GM21515 (cell line): ENCODE data around the gene MYORG.
"Not testable (repeated sequence)": the region's sequence is repeated elsewhere in the genome, so short reads cannot be mapped to it uniquely, and the experiment has no call there.

Experiments
- ATAC-seq: cut with Tn5 transposase; IDR thresholded peaks from one replicate; pipeline ENCODE4 v1.9.1; 2021; ENCODE audit not compliant: unreplicated experiment

The MYORG gene

GRCh38 chr9:34370335-34370969 is 6.2 kb downstream of the MYORG start:
- no peak for ATAC-seq

DNA sequence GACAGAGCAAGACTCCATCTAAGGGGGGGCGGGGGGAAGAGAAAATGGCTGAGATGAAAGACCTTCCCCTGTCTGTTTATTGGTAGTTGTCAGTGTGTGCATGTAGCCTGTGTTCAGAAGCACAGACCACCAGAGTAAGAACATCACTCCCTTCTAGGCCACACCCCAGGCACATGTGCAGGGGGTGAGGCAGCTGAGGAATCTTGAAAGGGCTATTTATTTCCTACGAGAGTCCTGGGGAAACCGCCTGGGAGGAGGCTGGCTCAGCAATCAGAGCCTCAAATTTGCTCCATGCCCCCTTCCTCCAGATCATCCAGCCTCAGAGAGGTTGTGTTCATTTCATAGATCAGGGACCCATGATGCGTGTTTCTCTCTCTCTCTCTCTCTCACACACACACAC is 7.1 kb downstream of the MYORG start:
- ATAC-seq: no peak

DNA sequence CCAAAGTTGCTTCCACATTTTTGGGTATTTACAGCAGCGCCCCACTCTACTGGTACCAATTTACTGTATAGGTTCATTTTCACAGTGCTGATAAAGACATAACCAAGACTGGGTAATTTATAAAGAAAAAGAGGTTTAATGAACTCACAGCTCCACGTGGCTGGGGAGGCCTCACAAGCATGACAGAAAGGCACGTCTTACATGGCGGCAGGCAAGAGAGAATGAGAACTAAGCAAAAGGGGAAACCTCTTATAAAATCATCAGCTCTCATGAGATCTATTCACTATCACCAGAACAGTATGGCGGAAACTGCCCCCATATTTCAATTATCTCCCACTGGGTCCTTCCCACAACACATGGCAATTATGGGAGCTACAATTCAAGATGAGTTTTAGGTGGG is 7.9 kb downstream of the MYORG start:
- not testable (repeated sequence) for ATAC-seq

- not testable (repeated sequence) for ATAC-seq
Measured at GRCh38 chr9:34367751-34368410, 8.8 kb downstream of the MYORG start.

- ATAC-seq: no peak
Measured at GRCh38 chr9:34366365-34366764, 10.3 kb downstream of the MYORG start.

GRCh38 chr9:34365282-34365681 is 11.4 kb downstream of the MYORG start:
- ATAC-seq: no peak

DNA sequence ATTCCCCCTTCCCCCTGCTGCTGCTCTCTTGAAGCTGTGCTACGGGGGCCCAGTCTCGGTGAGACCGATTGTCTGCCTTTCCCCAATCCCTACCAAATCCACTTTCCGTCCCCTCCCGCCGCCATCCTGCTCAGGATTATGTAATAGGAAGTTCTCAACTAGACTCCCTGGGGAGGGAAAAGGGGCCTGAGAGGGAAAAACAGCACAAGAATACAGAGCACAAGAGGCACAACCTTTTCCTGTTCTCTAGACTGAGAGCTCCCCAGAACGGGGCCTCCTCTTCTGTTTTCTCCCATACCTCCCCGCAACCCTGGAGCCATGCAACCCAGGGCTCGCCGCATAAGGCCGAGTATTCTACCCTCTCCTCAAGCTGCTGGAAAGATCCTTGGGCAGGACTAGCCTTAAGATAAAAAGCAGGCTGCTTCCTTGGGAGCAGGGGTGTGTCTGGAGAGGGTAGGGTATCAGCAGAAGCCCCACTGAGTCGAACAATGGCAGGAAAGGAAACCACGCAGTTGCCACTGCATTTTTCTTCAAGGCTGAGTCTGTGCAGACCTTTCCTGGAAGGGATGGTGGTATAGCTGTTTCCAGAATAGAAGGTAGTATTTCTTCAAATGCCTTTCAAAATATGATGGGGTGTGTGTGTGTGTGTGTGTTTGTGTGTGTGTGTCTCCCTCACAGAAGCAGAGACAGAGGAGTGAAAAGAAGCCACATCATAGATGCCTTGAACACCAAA is 12.9 kb downstream of the MYORG start:
- no peak for ATAC-seq

GRCh38 chr9:34362614-34363214 is 14.0 kb downstream of the MYORG start:
- no peak for ATAC-seq

- not testable (repeated sequence) for ATAC-seq
Measured at GRCh38 chr9:34352957-34353356, 23.7 kb downstream of the MYORG start.

- ATAC-seq: not testable (repeated sequence)
Measured at GRCh38 chr9:34352122-34352652, 24.5 kb downstream of the MYORG start.

DNA sequence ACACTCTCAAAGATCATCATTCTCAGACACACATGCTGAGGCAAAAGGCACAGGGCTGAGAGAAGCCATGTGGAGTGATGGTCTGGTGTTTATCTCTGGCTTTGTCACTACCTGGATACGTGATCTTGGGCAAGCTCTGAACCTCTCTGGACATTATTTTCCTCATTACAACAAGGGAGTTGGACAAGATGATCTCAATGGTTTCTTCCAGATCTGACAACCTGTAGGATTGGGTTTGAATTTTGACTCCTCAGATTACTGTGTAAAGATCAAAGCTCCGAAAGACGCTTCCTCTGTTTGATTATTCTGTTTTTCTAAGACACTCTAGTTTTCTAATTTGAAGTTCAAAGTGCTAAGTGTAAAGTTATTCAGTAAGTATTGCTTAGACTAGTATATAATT is 27.4 kb downstream of the MYORG start:
- no peak for ATAC-seq

DNA sequence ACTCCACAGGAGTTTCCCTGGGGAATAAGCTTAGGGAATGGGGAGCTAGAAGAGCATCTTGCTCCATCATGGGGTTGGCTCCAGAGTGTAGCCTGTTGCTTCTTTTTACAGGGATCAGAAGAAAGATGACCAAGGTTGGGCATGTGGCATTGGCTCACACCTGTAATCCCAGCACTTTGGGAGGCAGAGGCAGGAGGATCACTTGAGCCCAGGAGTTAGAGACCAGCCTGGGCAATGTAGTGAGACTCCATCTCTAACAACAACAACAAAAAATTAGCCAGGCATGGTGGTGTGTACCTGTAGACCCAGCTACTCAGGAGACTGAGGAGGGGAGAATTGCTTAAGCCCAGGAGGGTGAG is 28.9 kb downstream of the MYORG start:
- ATAC-seq: no peak

GRCh38 chr9:34346873-34347799 is 29.6 kb downstream of the MYORG start:
- ATAC-seq: no peak

- ATAC-seq: no peak
Measured at GRCh38 chr9:34343605-34344004, 33.1 kb downstream of the MYORG start.

- ATAC-seq: no peak
Measured at GRCh38 chr9:34343090-34343489, 33.6 kb downstream of the MYORG start.

GRCh38 chr9:34341659-34342295 is 34.9 kb downstream of the MYORG start:
- no peak for ATAC-seq

- no peak for ATAC-seq
Measured at GRCh38 chr9:34338665-34339385, 37.9 kb downstream of the MYORG start.

GRCh38 chr9:34338079-34338478 is 38.6 kb downstream of the MYORG start:
- ATAC-seq: not testable (repeated sequence)

GRCh38 chr9:34337403-34337802 is 39.3 kb downstream of the MYORG start:
- ATAC-seq: no peak
